OCI-LY7 (cell line): ENCODE results near the gene BTBD9. TPM values are rescaled to one million over a fixed set of nuclear protein-coding genes. Genes with fewer than 3 reads are reported as not detected.

ENCODE experiments used
- Bru-seq: library from RNA; stranded (reverse); fragments of 400-500 nt; gene quantifications from one replicate; lab custom pipeline; 2021; lab: Mats Ljungman, UMichigan
- BruChase-seq, 2 experiments: library from RNA; stranded (reverse); fragments of 400-500 nt; gene quantifications; one replicate each; lab custom pipeline; 2021; lab: Mats Ljungman, UMichigan
- BruUV-seq: library from RNA; stranded (reverse); fragments of 400-500 nt; replicated peaks from 2 replicates; lab custom pipeline; 2021; lab: Mats Ljungman, UMichigan
- CTCF ChIA-PET: fragments of 300-600 bp; sonication (Branson Sonifier 250); formaldehyde crosslinking; loops from one replicate; lab custom pipeline; 2022; ENCODE audit warnings: antibody characterized with exemption; ENCODE audit not compliant: unreplicated experiment; lab: Charles Lee
- POLR2A ChIA-PET: fragments of 300-600 bp; sonication (Branson Sonifier 250); formaldehyde crosslinking; loops from one replicate; lab custom pipeline; 2022; ENCODE audit warnings: antibody characterized with exemption; lab: Charles Lee
- DNase-seq: peaks from one replicate; pipeline ENCODE4 v3.0.0-alpha.2; 2015; ENCODE audit warnings: low spot score
- H2AFZ ChIP-seq: fragments of 200-600 bp; sonication (generic), shearing (Covaris generic); 2 replicates; pipeline ENCODE4 v1.6.1; 2014; ENCODE audit warnings: mild to moderate bottlenecking, antibody characterized with exemption, low read length, moderate library complexity
- H3K27ac ChIP-seq: fragments of 200-600 bp; sonication (generic); 2 replicates; pipeline ENCODE4 v1.5.1; 2014; ENCODE audit warnings: mixed run types, low read depth, mild to moderate bottlenecking, moderate library complexity, low read length, inconsistent platforms; ENCODE audit not compliant: poor library complexity, severe bottlenecking
- H3K36me3 ChIP-seq: fragments of 200-600 bp; sonication (generic); 2 replicates; pipeline ENCODE4 v1.6.1; 2014; ENCODE audit warnings: mild to moderate bottlenecking, antibody characterized with exemption, low read length, moderate library complexity, mixed read lengths; ENCODE audit not compliant: insufficient read depth
- H3K4me1 ChIP-seq: fragments of 200-600 bp; sonication (generic); 2 replicates; pipeline ENCODE4 v1.5.1; 2014; ENCODE audit warnings: mild to moderate bottlenecking, low read length; ENCODE audit not compliant: insufficient read depth, poor library complexity, severe bottlenecking
- H3K4me2 ChIP-seq: fragments of 200-600 bp; sonication (generic); 2 replicates; pipeline ENCODE4 v1.6.1; 2014; ENCODE audit warnings: mild to moderate bottlenecking, low read length
- H3K4me3 ChIP-seq: fragments of 200-600 bp; sonication (generic); 2 replicates; pipeline ENCODE4 v1.5.1; 2014; ENCODE audit warnings: mild to moderate bottlenecking, low read depth, low read length; ENCODE audit not compliant: poor library complexity, severe bottlenecking
- H3K79me2 ChIP-seq: fragments of 200-600 bp; sonication (generic); 2 replicates; pipeline ENCODE4 v1.6.1; 2016; ENCODE audit warnings: low read depth, mild to moderate bottlenecking, low read length, moderate library complexity, mixed read lengths; ENCODE audit not compliant: insufficient read depth
- H3K9me2 ChIP-seq: fragments of 200-600 bp; sonication (generic); 2 replicates; pipeline ENCODE4 v1.6.1; 2016; ENCODE audit warnings: mild to moderate bottlenecking, low read length, mixed read lengths; ENCODE audit not compliant: insufficient read depth
- H3K9me3 ChIP-seq: fragments of 200-600 bp; sonication (generic); 2 replicates; pipeline ENCODE4 v1.6.1; 2014; ENCODE audit warnings: mild to moderate bottlenecking, mixed run types, low read length, mixed read lengths
- H4K20me1 ChIP-seq: fragments of 200-600 bp; sonication (generic); 2 replicates; pipeline ENCODE4 v1.6.1; 2014; ENCODE audit warnings: mild to moderate bottlenecking, antibody characterized with exemption, low read length, moderate library complexity, mixed read lengths; ENCODE audit not compliant: insufficient read depth
- CTCF ChIP-seq: fragments of 200-600 bp; sonication (generic); conservative IDR thresholded peaks from 2 replicates; pipeline ENCODE4 v1.5.1; 2014; ENCODE audit warnings: mild to moderate bottlenecking, antibody characterized with exemption, low read length, moderate library complexity, mixed read lengths
- EZH2phosphoT487 ChIP-seq: fragments of 200-600 bp; sonication (generic); IDR thresholded peaks from 2 replicates; pipeline ENCODE4 v1.6.1; 2018; ENCODE audit warnings: low read depth, borderline replicate concordance, mild to moderate bottlenecking, mixed run types, antibody characterized with exemption, low read length, moderate library complexity, mixed read lengths
- intact Hi-C: fragments of 100-400 bp; cut with micrococcal nuclease; formaldehyde crosslinking; loops from one replicate; pipeline ENCODE4 v1.10.0; 2022; ENCODE audit not compliant: unreplicated experiment
- long read RNA-seq: library from polyadenylated mRNA; stranded (forward); transcript quantifications from one replicate; pipeline ENCODE4 v2.0.0, GENCODE V29; 2022
- total RNA-seq, 2 experiments: library from RNA; depleted of rRNA in 1 of 2; stranded (reverse); fragments of >200 nt in 1 of 2; shearing (Covaris generic) in 1 of 2; gene quantifications; 2 replicates each; pipeline ENCODE4 v1.2.3, GENCODE V29; 2014 to 2022

BTBD9 gene
- total RNA-seq (2014; rRNA removed; shearing (Covaris generic)) (3.6 and 5.9 TPM in 2 replicates), total RNA-seq (2022) (7.3 and 10.8 TPM in 2 replicates), Bru-seq, nascent RNA (percentile 54 among the genes with signal in this experiment), BruChase-seq, experiment 1, labeled RNA remaining after a 6-hour chase (percentile 55 among the genes with signal in this experiment), BruChase-seq, experiment 2, labeled RNA remaining after a 2-hour chase (percentile 58 among the genes with signal in this experiment)
- long read RNA-seq, partial matches to known transcripts: 0 of 2 reads
- long read RNA-seq, other reads (novel, unspliced or antisense): 2 of 2 reads

- Histone ChIP-seq H3K79me2 (peaks cover 5% of the 10 kb centered on the region; the same call in 1 of the 2 replicates), H3K9me2 (no peaks in the 10 kb centered on the region), H3K4me1 (peaks cover 18% of the 10 kb centered on the region), H3K36me3 (no peaks in the 10 kb centered on the region), H2AFZ (peak within 1 kb of the TSS; percentile 92), H3K4me3 (peak within 1 kb of the TSS; percentile 96), H4K20me1 (no peaks in the 10 kb centered on the region), H3K4me2 (peak within 1 kb of the TSS; percentile 95), H3K9me3 (no peaks in the 10 kb centered on the region), H3K27ac (peak within 1 kb of the TSS; percentile 53)
- DNase-seq: peak; percentile 91
- intact Hi-C loops: loop anchor here (5.0 kb wide), 2 partner anchors 63 to 478 kb away; partner anchors contain the start of genes GLO1 and SAYSD1
- ChIA-PET POLR2A (interaction anchor here (0.6 to 1.3 kb wide), 4 partner anchors 24 to 1959 kb away, joined by 3 to 5 read pairs (median 4); no protein-coding TSS in a partner anchor), CTCF (interaction anchor here (0.6 kb wide), 2 partner anchors 39 to 64 kb away, joined by 5 read pairs; no protein-coding TSS in a partner anchor)
- BruUV-seq: no TSS peak
- TF ChIP-seq EZH2phosphoT487 (no peak), CTCF (no peak)
These were observed at the start of gene BTBD9 for GRCh38 chr6:38639498-38640215. Gene BTBD9 (minus strand): TSS chr6:38639929.

- peaks cover 9% of the 10 kb centered on the region for H3K4me1 ChIP-seq
- H3K9me3 ChIP-seq: 0 out of 2 replicates have a peak, but pooled peaks cover 4% of the 10 kb centered on the region
- BruUV-seq: no TSS peak
- CTCF ChIA-PET: no interaction called here
- TF ChIP-seq EZH2phosphoT487 (no peak), CTCF (no peak)
- no peak overlapping the region for H3K4me2 ChIP-seq
- H3K27ac ChIP-seq: no peak overlapping the region
- H3K9me2 ChIP-seq: no peaks in the 10 kb centered on the region
- intact Hi-C loops: no loop called here
- peaks cover 49% of the 10 kb centered on the region; the same call in 1 of the 2 replicates for H3K79me2 ChIP-seq
- H3K4me3 ChIP-seq: no peak overlapping the region
- peak; percentile 50 for DNase-seq
- H3K36me3 ChIP-seq: peaks cover 46% of the 10 kb centered on the region
- H2AFZ ChIP-seq: no peak overlapping the region
- POLR2A ChIA-PET: no interaction called here
- H4K20me1 ChIP-seq: peaks cover 19% of the 10 kb centered on the region
These were observed 48.9 kb upstream of the BTBD9 start for GRCh38 chr6:38688579-38689087.
